H1 (cell line): ENCODE results near the gene LTF.

Experiments
- ATF3 ChIP-seq: IDR thresholded peaks from 2 replicates; pipeline ENCODE4 v1.6.1; 2011; ENCODE audit warnings: low read depth, mild to moderate bottlenecking, low read length; ENCODE audit not compliant: insufficient read depth
- CEBPB ChIP-seq: IDR thresholded peaks from 2 replicates; pipeline ENCODE4 v1.6.1; 2012; ENCODE audit warnings: low read depth, low read length
- CTCF ChIP-seq, 3 experiments: IDR thresholded peaks; 1 replicate in 2 of 3; 2 replicates in 1 of 3; pipeline versions ENCODE4 v1.5.1 to v1.6.1; 2011; ENCODE audit warnings: low read length in 3 of 3, mild to moderate bottlenecking in 3 of 3, inconsistent platforms in 2 of 3, low read depth in 1 of 3, moderate library complexity in 1 of 3; ENCODE audit not compliant: insufficient read depth in 1 of 3; ENCODE audit errors: control extremely low read depth in 1 of 3
- EGR1 ChIP-seq: IDR thresholded peaks from 2 replicates; pipeline ENCODE4 v1.6.1; 2011; ENCODE audit warnings: low read depth, low read length, borderline replicate concordance
- GABPA ChIP-seq: IDR thresholded peaks from 2 replicates; pipeline ENCODE4 v1.6.1; 2011; ENCODE audit warnings: mild to moderate bottlenecking, low read length, moderate library complexity, borderline replicate concordance; ENCODE audit not compliant: insufficient read depth
- KDM1A ChIP-seq: fragments of 200-600, 300-600 bp; sonication (generic); IDR thresholded peaks from 2 replicates; pipeline ENCODE4 v1.7.1; 2016; ENCODE audit warnings: mild to moderate bottlenecking, low read length, borderline replicate concordance
- POLR2A ChIP-seq, 2 experiments: IDR thresholded peaks; 1 replicate in 1 of 2; 2 replicates in 1 of 2; pipeline ENCODE4 v1.6.1; 2011; ENCODE audit warnings: low read depth in 2 of 2, low read length in 2 of 2, mild to moderate bottlenecking in 2 of 2; ENCODE audit errors: control extremely low read depth in 1 of 2
- TEAD4 ChIP-seq: IDR thresholded peaks from 2 replicates; pipeline ENCODE4 v1.6.1; 2012; ENCODE audit warnings: low read depth, low read length, inconsistent platforms, mixed read lengths
- YY1 ChIP-seq: IDR thresholded peaks from 2 replicates; pipeline ENCODE4 v1.6.1; 2011; ENCODE audit warnings: low read depth, mild to moderate bottlenecking, low read length

GRCh38 chr3:46405301-46406019 lies 59.2 kb downstream of the LTF start:
- TF ChIP-seq POLR2A (IDR thresholded peaks at IDR 0.05; ENCODE audit: control extremely low read depth in 1 of 2, low read depth in 2 of 2, low read length in 2 of 2) (no peak), CEBPB (no peak), CTCF (IDR thresholded peaks at IDR 0.05; ENCODE audit: control extremely low read depth in 1 of 3, insufficient read depth in 1 of 3, low read depth in 1 of 3, low read length in 3 of 3) (no peak), YY1 (no peak), GABPA (no peak), EGR1 (no peak), KDM1A (no peak), ATF3 (no peak), TEAD4 (no peak)
